Measurements from ENCODE around the gene SLC7A10. TPM values are rescaled to one million over a fixed set of nuclear protein-coding genes. Genes with fewer than 3 reads are reported as not detected.

SLC7A10 gene
- polyA plus RNA-seq, 1 donor (not counting 4 experiments of a cell fraction or from before 2014, with no cell fraction given), result not detected

GRCh38 chr19:33264881-33265445, 39.3 kb upstream of the SLC7A10 start:
- no peaks in the 10 kb centered on the region for H4K20me1 ChIP-seq (ENCODE audit: control insufficient read depth, extremely low read depth, insufficient read depth, low read length)
- dilution Hi-C loops (cut with MboI; ENCODE audit: extremely low pct_ligation_motif_present, low sequenced_read_pairs), result no loop called here
- no peak overlapping the region for H3K9ac ChIP-seq (ENCODE audit: control insufficient read depth, extremely low read depth, insufficient read depth, low read length)
- H3K4me2 ChIP-seq (ENCODE audit: control insufficient read depth, extremely low read depth, insufficient read depth, low read depth, low read length), result no peak overlapping the region
- no peaks in the 10 kb centered on the region for H3K9me1 ChIP-seq (ENCODE audit: control insufficient read depth, extremely low read depth, insufficient read depth, low read length)
- TF ChIP-seq EZH2 (IDR thresholded peaks at IDR 0.05; ENCODE audit: low read length) (no peak), CTCF (optimal IDR thresholded peaks at IDR 0.05 in 1 of 3, IDR thresholded peaks at IDR 0.05 in 1 of 3, conservative IDR thresholded peaks at IDR 0.05 in 1 of 3; ENCODE audit: extremely low read depth in 1 of 3, insufficient read depth in 2 of 3, low read length in 3 of 3) (no peak)
- H3K27ac ChIP-seq (ENCODE audit: control insufficient read depth, insufficient read depth, low read length), result no peak overlapping the region
- no peaks in the 10 kb centered on the region for H3K27me3 ChIP-seq (ENCODE audit: control insufficient read depth, extremely low read depth, insufficient read depth, low read length)
- no peaks in the 10 kb centered on the region for H3K36me3 ChIP-seq (ENCODE audit: control insufficient read depth in 2 of 2, extremely low read depth in 1 of 2, insufficient read depth in 2 of 2, low read length in 2 of 2)
- no peaks in the 10 kb centered on the region for H3K79me2 ChIP-seq (ENCODE audit: control insufficient read depth, insufficient read depth, low read length)
- H2AFZ ChIP-seq (ENCODE audit: control insufficient read depth, low read length), result no peak overlapping the region
- no peaks in the 10 kb centered on the region for H3K4me1 ChIP-seq (ENCODE audit: control insufficient read depth, extremely low read depth, insufficient read depth, low read length)
- DNase-seq (ENCODE audit: low read depth, low spot score) (no peak), FAIRE-seq (no peak)
- H3K9me3 ChIP-seq (ENCODE audit: control insufficient read depth, low read depth, low read length), result no peaks in the 10 kb centered on the region
- H3K4me3 ChIP-seq (ENCODE audit: control insufficient read depth in 2 of 3, extremely low read depth in 1 of 3, insufficient read depth in 2 of 3, low read depth in 1 of 3, low read length in 3 of 3), result no peak overlapping the region

GRCh38 chr19:33263325-33264023, 37.8 kb upstream of the SLC7A10 start:
- Histone ChIP-seq H3K9me3 (ENCODE audit: control insufficient read depth, low read depth, low read length) (no peaks in the 10 kb centered on the region), H4K20me1 (ENCODE audit: control insufficient read depth, extremely low read depth, insufficient read depth, low read length) (no peaks in the 10 kb centered on the region), H3K4me3 (ENCODE audit: control insufficient read depth in 2 of 3, extremely low read depth in 1 of 3, insufficient read depth in 2 of 3, low read depth in 1 of 3, low read length in 3 of 3) (no peak overlapping the region), H3K9me1 (ENCODE audit: control insufficient read depth, extremely low read depth, insufficient read depth, low read length) (no peaks in the 10 kb centered on the region), H3K27ac (ENCODE audit: control insufficient read depth, insufficient read depth, low read length) (no peak overlapping the region), H3K36me3 (ENCODE audit: control insufficient read depth in 2 of 2, extremely low read depth in 1 of 2, insufficient read depth in 2 of 2, low read length in 2 of 2) (no peaks in the 10 kb centered on the region), H2AFZ (ENCODE audit: control insufficient read depth, low read length) (no peak overlapping the region), H3K4me2 (ENCODE audit: control insufficient read depth, extremely low read depth, insufficient read depth, low read depth, low read length) (no peak overlapping the region), H3K4me1 (ENCODE audit: control insufficient read depth, extremely low read depth, insufficient read depth, low read length) (no peaks in the 10 kb centered on the region), H3K79me2 (ENCODE audit: control insufficient read depth, insufficient read depth, low read length) (no peaks in the 10 kb centered on the region), H3K9ac (ENCODE audit: control insufficient read depth, extremely low read depth, insufficient read depth, low read length) (no peak overlapping the region), H3K27me3 (ENCODE audit: control insufficient read depth, extremely low read depth, insufficient read depth, low read length) (no peaks in the 10 kb centered on the region)
- DNase-seq (ENCODE audit: low read depth, low spot score) (no peak), FAIRE-seq (no peak)
- dilution Hi-C loops (cut with MboI; ENCODE audit: extremely low pct_ligation_motif_present, low sequenced_read_pairs), result no loop called here
- TF ChIP-seq EZH2 (IDR thresholded peaks at IDR 0.05; ENCODE audit: low read length), result no peak
- no peak for TF ChIP-seq CTCF (optimal IDR thresholded peaks at IDR 0.05 in 1 of 3, IDR thresholded peaks at IDR 0.05 in 1 of 3, conservative IDR thresholded peaks at IDR 0.05 in 1 of 3; ENCODE audit: extremely low read depth in 1 of 3, insufficient read depth in 2 of 3, low read length in 3 of 3)

All from keratinocyte (primary cell).